ENCODE data around the gene NT5E. TPM values are rescaled to one million over a fixed set of nuclear protein-coding genes. Genes with fewer than 3 reads are reported as not detected.

The NT5E gene
- total RNA-seq, 1 donor from 2014 or later = 101 TPM

GRCh38 chr6:85408039-85408438, 41.8 kb upstream of the NT5E start:
- DNase-seq (ENCODE audit: low read depth) = no peak
- TF ChIP-seq CTCF (IDR thresholded peaks at IDR 0.05; ENCODE audit: insufficient read depth, low read length, poor library complexity, severe bottlenecking) = no peak

DNA sequence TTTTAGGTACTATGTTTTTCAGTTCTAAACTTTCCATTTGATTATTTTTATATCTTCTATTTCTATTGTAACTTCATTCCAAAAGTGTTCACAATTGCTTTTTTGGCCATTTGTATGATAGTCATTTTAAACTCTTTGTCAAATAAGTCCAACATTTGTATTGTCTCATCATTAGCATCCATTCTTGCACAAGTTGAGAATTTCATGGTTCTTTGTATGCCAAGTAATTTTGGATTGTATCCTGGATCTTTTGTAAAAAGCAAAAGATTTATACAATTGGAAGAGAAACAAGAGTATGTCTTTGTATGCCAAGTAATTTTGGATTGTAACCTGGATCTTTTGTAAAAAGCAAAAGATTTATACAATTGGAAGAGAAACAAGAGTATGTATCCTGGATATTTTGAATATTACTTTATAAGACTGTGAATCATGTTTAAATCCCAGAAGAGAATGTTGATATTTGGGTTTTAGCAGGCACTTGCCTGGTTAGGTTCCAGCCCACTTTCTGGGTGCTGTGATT, 36.9 kb upstream of the NT5E start:
- TF ChIP-seq CTCF (IDR thresholded peaks at IDR 0.05; ENCODE audit: insufficient read depth, low read length, poor library complexity, severe bottlenecking) = no peak
- DNase-seq (ENCODE audit: low read depth) = no peak
- H3K27me3 ChIP-seq (ENCODE audit: control insufficient read depth, insufficient read depth, low read length) = no peaks in the 10 kb centered on the region

More at GRCh38 chr6:85408039-85408438, 41.8 kb upstream of the NT5E start:
- H3K4me3 ChIP-seq (ENCODE audit: low read depth, low read length) = no peak overlapping the region
- no peaks in the 10 kb centered on the region for H3K27me3 ChIP-seq (ENCODE audit: control insufficient read depth, insufficient read depth, low read length)
- no peaks in the 10 kb centered on the region for H3K36me3 ChIP-seq (ENCODE audit: control insufficient read depth, insufficient read depth, low read length)

GRCh38 chr6:85416049-85416448, 33.8 kb upstream of the NT5E start:
- TF ChIP-seq CTCF (IDR thresholded peaks at IDR 0.05; ENCODE audit: insufficient read depth, low read length, poor library complexity, severe bottlenecking) = no peak
- no peak overlapping the region for H3K4me3 ChIP-seq (ENCODE audit: low read depth, low read length)
- DNase-seq (ENCODE audit: low read depth) = no peak
- no peaks in the 10 kb centered on the region for H3K36me3 ChIP-seq (ENCODE audit: control insufficient read depth, insufficient read depth, low read length)
- no peaks in the 10 kb centered on the region for H3K27me3 ChIP-seq (ENCODE audit: control insufficient read depth, insufficient read depth, low read length)

More for the DNA sequence above, 36.9 kb upstream of the NT5E start:
- H3K36me3 ChIP-seq (ENCODE audit: control insufficient read depth, insufficient read depth, low read length) = no peaks in the 10 kb centered on the region
- H3K4me3 ChIP-seq (ENCODE audit: low read depth, low read length) = no peak overlapping the region

- Histone ChIP-seq H3K27me3 (ENCODE audit: control insufficient read depth, insufficient read depth, low read length) (no peaks in the 10 kb centered on the region), H3K36me3 (ENCODE audit: control insufficient read depth, insufficient read depth, low read length) (no peaks in the 10 kb centered on the region), H3K4me3 (ENCODE audit: low read depth, low read length) (no peak overlapping the region)
- TF ChIP-seq CTCF (IDR thresholded peaks at IDR 0.05; ENCODE audit: insufficient read depth, low read length, poor library complexity, severe bottlenecking) = no peak
- DNase-seq (ENCODE audit: low read depth) = no peak
These were observed 33.1 kb upstream of the NT5E start for GRCh38 chr6:85416766-85417165.

DNA sequence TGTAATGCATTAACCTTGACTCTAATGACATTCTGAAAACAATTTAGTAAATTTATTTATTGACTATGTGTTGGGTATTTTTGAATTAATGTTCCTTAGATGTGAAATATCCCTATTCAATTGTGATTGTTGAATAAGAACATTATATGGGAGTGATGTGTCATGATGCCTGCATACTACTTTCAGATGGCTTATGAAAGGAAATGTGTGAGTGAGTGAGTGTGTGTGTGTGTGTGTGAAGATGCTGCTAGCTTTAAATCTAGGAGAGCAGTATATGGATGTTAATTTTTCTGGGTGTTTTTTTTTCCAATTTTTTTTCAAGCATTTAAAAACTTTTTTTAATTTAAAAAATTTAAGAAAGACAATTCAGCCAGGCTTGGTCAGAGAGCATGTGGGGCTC, 32.5 kb upstream of the NT5E start:
- TF ChIP-seq CTCF (IDR thresholded peaks at IDR 0.05; ENCODE audit: insufficient read depth, low read length, poor library complexity, severe bottlenecking) = no peak
- H3K27me3 ChIP-seq (ENCODE audit: control insufficient read depth, insufficient read depth, low read length) = no peaks in the 10 kb centered on the region
- no peak for DNase-seq (ENCODE audit: low read depth)
- H3K36me3 ChIP-seq (ENCODE audit: control insufficient read depth, insufficient read depth, low read length) = no peaks in the 10 kb centered on the region
- H3K4me3 ChIP-seq (ENCODE audit: low read depth, low read length) = no peak overlapping the region

DNA sequence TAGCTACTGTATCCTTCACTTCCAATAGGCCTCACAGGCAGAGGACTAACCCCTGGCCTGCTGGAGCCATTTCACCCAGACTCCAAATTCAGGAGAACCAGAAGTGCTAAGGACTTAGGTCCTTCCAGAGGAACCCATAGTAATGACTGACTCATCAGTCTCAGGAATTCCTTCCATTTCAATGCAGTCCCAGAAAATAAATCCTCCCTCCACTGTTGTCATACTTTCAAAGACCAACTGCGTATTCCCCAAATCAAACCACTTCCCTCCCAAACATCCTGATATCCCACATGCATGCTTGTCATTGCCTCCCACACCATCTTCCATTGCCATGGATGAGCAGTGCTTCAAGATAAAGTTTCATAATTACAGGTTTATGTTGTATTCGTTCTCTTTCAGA, 31.8 kb upstream of the NT5E start:
- Histone ChIP-seq H3K4me3 (ENCODE audit: low read depth, low read length) (no peak overlapping the region), H3K36me3 (ENCODE audit: control insufficient read depth, insufficient read depth, low read length) (no peaks in the 10 kb centered on the region), H3K27me3 (ENCODE audit: control insufficient read depth, insufficient read depth, low read length) (no peaks in the 10 kb centered on the region)
- peak; percentile 23 for DNase-seq (ENCODE audit: low read depth)
- TF ChIP-seq CTCF (IDR thresholded peaks at IDR 0.05; ENCODE audit: insufficient read depth, low read length, poor library complexity, severe bottlenecking) = no peak
